Nucleus accumbens (tissue), 56 donors: Measurements from ENCODE around the gene DEDD.
A peak's percentile ranks its signal among the peaks of the same experiment; 100 is the strongest.

Experiments
- DNase-seq, 56 donors: peaks; one replicate each; lab custom pipeline; 2025; lab: John Stamatoyannopoulos, UW

Gene DEDD

GRCh38 chr1:161164901-161165610, 32.6 kb upstream of the DEDD start:
- DNase-seq: no peak

GRCh38 chr1:161163793-161164192, 31.3 kb upstream of the DEDD start:
- DNase-seq: no peak

- no peak for DNase-seq
These were observed 30.3 kb upstream of the DEDD start for GRCh38 chr1:161162806-161163205.

GRCh38 chr1:161162052-161162451, 29.6 kb upstream of the DEDD start:
- no peak for DNase-seq

- no peak for DNase-seq
These were observed 29.2 kb upstream of the DEDD start for GRCh38 chr1:161161652-161162051.

- DNase-seq: no peak
These were observed 28.2 kb upstream of the DEDD start for GRCh38 chr1:161160671-161161145.

GRCh38 chr1:161159913-161160243, 27.4 kb upstream of the DEDD start:
- peak in 2 of 56 donors; percentile 33 to 45 for DNase-seq

GRCh38 chr1:161159087-161159912, 26.8 kb upstream of the DEDD start, which contains the start of gene USP21:
TSS of gene USP21 (plus strand) at chr1:161159500. CDS start at chr1:161160641, 1,141 bp downstream.
- peak; percentile 29 to 95 (median 90) for DNase-seq

GRCh38 chr1:161158316-161159010, 26.0 kb upstream of the DEDD start:
- DNase-seq: no peak

GRCh38 chr1:161157867-161158266, 25.4 kb upstream of the DEDD start:
- no peak for DNase-seq

- DNase-seq: peak in 55 of 56 donors; percentile 12 to 90 (median 71)
These were observed 21.3 kb upstream of the DEDD start, which contains the start of gene UFC1 for GRCh38 chr1:161153682-161154337. TSS of gene UFC1 (plus strand) at chr1:161153978. CDS start at chr1:161153998, 20 bp downstream.

- peak in 1 of 56 donors; percentile 9 for DNase-seq
These were observed 20.7 kb upstream of the DEDD start for GRCh38 chr1:161153176-161153575.

- DNase-seq: no peak
These were observed 13.4 kb upstream of the DEDD start for GRCh38 chr1:161145832-161146231.

GRCh38 chr1:161140755-161141400, 8.4 kb upstream of the DEDD start:
- DNase-seq: no peak

GRCh38 chr1:161139766-161140165, 7.3 kb upstream of the DEDD start:
- DNase-seq: peak in 2 of 56 donors; percentile 5 to 51

GRCh38 chr1:161138431-161138830, 6.0 kb upstream of the DEDD start:
- DNase-seq: no peak

- DNase-seq: no peak
These were observed 5.4 kb upstream of the DEDD start for GRCh38 chr1:161137881-161138280.

- peak in 1 of 56 donors; percentile 19 for DNase-seq
These were observed 813 bp upstream of the DEDD start for GRCh38 chr1:161133220-161133740.
